SK-N-SH (cell line): ENCODE measurements around the gene STARD13.

Source experiments
- FOSL2 ChIP-seq: IDR thresholded peaks from 2 replicates; pipeline ENCODE4 v1.4.0; 2012; ENCODE audit warnings: low read depth, mild to moderate bottlenecking, moderate library complexity, borderline replicate concordance
- RCOR1 ChIP-seq: fragments of 150-350 bp; IDR thresholded peaks from 2 replicates; pipeline ENCODE4 v1.6.1; 2017; ENCODE audit warnings: antibody characterized with exemption, low read length
- TF ChIP-seq, protein P1 (sequence below): fragments of 200-600 bp; sonication (generic); IDR thresholded peaks from 2 replicates; pipeline ENCODE4 v1.6.1; 2017; ENCODE audit warnings: antibody characterized with exemption, mild to moderate bottlenecking, moderate library complexity
- TF ChIP-seq, protein P2 (sequence below): fragments of 150-350 bp; IDR thresholded peaks from 2 replicates; pipeline ENCODE4 v1.6.1; 2017; ENCODE audit warnings: antibody characterized with exemption, low read length, low read depth, borderline replicate concordance

DNA sequence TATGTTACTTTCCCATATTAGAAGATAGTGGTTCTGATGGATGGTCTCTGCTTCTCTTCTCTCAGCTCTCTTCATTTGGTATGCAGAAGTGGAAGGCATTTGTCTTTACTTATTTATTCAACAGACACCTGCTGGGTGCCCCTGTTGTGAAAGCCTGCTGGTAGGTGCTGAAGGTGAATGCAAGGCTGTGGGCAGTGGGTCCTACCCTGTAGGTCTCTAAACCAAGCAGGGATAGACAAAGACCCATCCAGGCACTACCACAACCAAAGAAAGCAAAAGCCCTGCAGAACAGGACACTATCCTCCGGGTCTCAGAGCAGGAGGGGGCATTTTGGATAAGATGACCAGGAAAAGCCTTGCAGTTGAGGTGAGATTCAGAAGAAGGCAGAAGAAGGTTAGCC lies 106.1 kb downstream of the STARD13 start:
- TF ChIP-seq FOSL2 (no peak), RCOR1 (no peak)
- TF ChIP-seq, protein P1, sequence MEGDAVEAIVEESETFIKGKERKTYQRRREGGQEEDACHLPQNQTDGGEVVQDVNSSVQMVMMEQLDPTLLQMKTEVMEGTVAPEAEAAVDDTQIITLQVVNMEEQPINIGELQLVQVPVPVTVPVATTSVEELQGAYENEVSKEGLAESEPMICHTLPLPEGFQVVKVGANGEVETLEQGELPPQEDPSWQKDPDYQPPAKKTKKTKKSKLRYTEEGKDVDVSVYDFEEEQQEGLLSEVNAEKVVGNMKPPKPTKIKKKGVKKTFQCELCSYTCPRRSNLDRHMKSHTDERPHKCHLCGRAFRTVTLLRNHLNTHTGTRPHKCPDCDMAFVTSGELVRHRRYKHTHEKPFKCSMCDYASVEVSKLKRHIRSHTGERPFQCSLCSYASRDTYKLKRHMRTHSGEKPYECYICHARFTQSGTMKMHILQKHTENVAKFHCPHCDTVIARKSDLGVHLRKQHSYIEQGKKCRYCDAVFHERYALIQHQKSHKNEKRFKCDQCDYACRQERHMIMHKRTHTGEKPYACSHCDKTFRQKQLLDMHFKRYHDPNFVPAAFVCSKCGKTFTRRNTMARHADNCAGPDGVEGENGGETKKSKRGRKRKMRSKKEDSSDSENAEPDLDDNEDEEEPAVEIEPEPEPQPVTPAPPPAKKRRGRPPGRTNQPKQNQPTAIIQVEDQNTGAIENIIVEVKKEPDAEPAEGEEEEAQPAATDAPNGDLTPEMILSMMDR = no peak
- TF ChIP-seq, protein P2, sequence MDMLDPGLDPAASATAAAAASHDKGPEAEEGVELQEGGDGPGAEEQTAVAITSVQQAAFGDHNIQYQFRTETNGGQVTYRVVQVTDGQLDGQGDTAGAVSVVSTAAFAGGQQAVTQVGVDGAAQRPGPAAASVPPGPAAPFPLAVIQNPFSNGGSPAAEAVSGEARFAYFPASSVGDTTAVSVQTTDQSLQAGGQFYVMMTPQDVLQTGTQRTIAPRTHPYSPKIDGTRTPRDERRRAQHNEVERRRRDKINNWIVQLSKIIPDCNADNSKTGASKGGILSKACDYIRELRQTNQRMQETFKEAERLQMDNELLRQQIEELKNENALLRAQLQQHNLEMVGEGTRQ = no peak
